B cell (primary cell): ENCODE measurements around the gene RASA3.

Source experiments
- CTCF ChIP-seq: fragments of 200-600 bp; IDR thresholded peaks from one replicate; pipeline ENCODE4 v1.8.0; 2022; ENCODE audit warnings: antibody characterized with exemption, mild to moderate bottlenecking
- EZH2 ChIP-seq: IDR thresholded peaks from 2 replicates; pipeline ENCODE4 v1.6.1; 2012; ENCODE audit warnings: borderline replicate concordance, low read depth, mild to moderate bottlenecking, moderate library complexity, low read length; ENCODE audit not compliant: insufficient read depth, poor library complexity, severe bottlenecking

GRCh38 chr13:114124921-114125320 lies 7.5 kb downstream of the RASA3 start:
- TF ChIP-seq CTCF (no peak), EZH2 (no peak)
